Measurements from ENCODE around the gene DAZAP1. TPM values are rescaled to one million over a fixed set of nuclear protein-coding genes. Genes with fewer than 3 reads are reported as not detected.

The DAZAP1 gene
- total RNA-seq (2012; rRNA removed) = 22.0 and 35.3 TPM in 2 replicates
- polyA plus RNA-seq (2012; rRNA removed) = 62.8 and 63.6 TPM in 2 replicates
- polyA plus RNA-seq (2012; cell fraction: cytosol; rRNA removed) = 32.2 and 39.6 TPM in 2 replicates
- 127 and 151 TPM in 2 replicates for polyA plus RNA-seq (2012; cell fraction: nucleus; rRNA removed; ENCODE audit: low replicate concordance)
- percentile 86 among the genes with signal in this experiment for Bru-seq, nascent RNA
- percentile 93 among the genes with signal in this experiment for BruChase-seq, experiment 1, labeled RNA remaining after a 6-hour chase
- percentile 96 among the genes with signal in this experiment for BruChase-seq, experiment 2, labeled RNA remaining after a 2-hour chase
- long read RNA-seq, transcript DAZAP1-211 (12 exons, 2,157 nt) = minor isoform, 7 of 57 reads
- long read RNA-seq, transcript DAZAP1-208 (1 exons, 3,642 nt) = minor isoform, 9 of 57 reads
- long read RNA-seq, transcript DAZAP1-201 (12 exons, 2,160 nt) = major isoform, 13 of 57 reads
- long read RNA-seq, transcript DAZAP1-205 (12 exons, 2,086 nt) = minor isoform, 6 of 57 reads
- long read RNA-seq, partial matches to known transcripts = 11 of 57 reads
- long read RNA-seq, other reads (novel, unspliced or antisense) = 10 of 57 reads

DNA sequence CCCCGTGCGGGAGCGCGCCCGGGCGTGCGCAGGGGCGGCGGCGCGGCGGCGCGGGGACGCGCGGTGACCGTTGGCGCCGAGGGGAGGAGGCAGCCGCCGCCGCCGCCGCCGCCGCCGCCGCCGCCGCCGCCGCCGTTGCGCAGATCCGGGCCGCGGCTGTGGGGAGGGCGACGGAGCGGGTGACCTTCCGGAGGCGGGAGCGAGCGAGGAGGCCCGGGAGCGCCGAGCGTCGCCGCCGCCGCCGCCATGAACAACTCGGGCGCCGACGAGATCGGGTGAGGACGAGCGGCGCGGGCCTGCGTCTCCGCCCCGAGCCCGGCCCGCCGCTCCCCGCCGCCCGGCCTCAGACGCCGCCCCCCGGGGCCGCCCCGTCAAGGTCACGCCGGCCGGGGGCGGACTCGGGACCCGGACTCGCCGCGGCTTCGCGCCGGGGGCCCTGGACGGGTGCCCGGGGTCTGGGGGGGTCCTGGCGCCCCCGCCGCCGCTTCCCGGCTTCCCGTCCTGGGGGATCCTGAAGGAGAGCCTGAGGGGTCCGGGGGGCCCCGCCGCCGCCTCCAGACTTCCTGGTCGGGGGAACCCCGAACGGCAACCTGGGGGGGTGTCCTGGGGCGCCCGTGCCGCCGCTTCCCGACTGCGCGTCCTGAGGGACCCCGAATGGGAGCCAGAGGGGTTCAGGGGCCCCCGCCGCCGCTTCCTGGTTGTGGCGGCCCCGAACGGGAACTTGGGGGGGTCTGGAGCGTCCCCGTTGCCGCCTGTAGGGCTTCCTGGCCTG lies at the start of gene DAZAP1:
Gene DAZAP1 (plus strand): TSS at position 59 of the 772 bp plus-strand sequence. CDS start 188 bp downstream, at position 247.
- ATAC-seq (ENCODE audit: low read depth) (peak; percentile 48), DNase-seq (no peak)
- H2AFZ ChIP-seq (replicated peaks; ENCODE audit: low read length, poor library complexity) = peak within 1 kb of the TSS; percentile 93
- H3K18ac ChIP-seq (ENCODE audit: low read depth, low read length) = peak within 1 kb of the TSS; percentile 16; the same call in 1 of the 2 replicates
- peak within 1 kb of the TSS; percentile 85 to 92 for H4K8ac ChIP-seq (ENCODE audit: low read depth in 2 of 2, low read length in 2 of 2)
- peak within 1 kb of the TSS; percentile 39; the same call in 1 of the 2 replicates for H3K23ac ChIP-seq (ENCODE audit: low read depth, low read length)
- 0% methylated on average over 35 of the region's 121 CpGs; no CpG with 5 or more reads in 1 of the 2 experiments for WGBS, 2 experiments (ENCODE audit: extremely low coverage in 2 of 2, insufficient read length in 1 of 2)
- peak within 1 kb of the TSS; percentile 85 for H3K4me3 ChIP-seq (ENCODE audit: insufficient read depth, low read depth, low read length)
- POLR2A ChIA-PET (ENCODE audit: unreplicated experiment) = no interaction called here
- peaks cover 8% of the 10 kb centered on the region; the same call in 1 of the 2 replicates for H3K36me3 ChIP-seq (ENCODE audit: control insufficient read depth, insufficient read depth, low read length)
- H3K4me1 ChIP-seq (ENCODE audit: control insufficient read depth, insufficient read depth, low read length) = peaks cover 24% of the 10 kb centered on the region
- H3K4me2 ChIP-seq (ENCODE audit: low read depth, low read length) = peak within 1 kb of the TSS; percentile 93
- peaks cover 47% of the 10 kb centered on the region for H4K20me1 ChIP-seq (ENCODE audit: insufficient read depth, low read length)
- in situ Hi-C loops (cut with MboI; ENCODE audit: low sequenced_read_pairs) = no loop called here
- H3K79me1 ChIP-seq (ENCODE audit: low read depth in 1 of 2, low read length in 2 of 2) = peaks cover 0 to 35% of the 10 kb centered on the region in 2 experiments; a peak in 1 of 4 replicates
- intact Hi-C loops (cut with micrococcal nuclease) = loop anchor here (5.0 kb wide), 1 partner anchor 130 kb away; the partner anchor contains the start of gene FAM174C
- peak within 1 kb of the TSS; percentile 48 for H4K5ac ChIP-seq (ENCODE audit: low read depth, low read length)
- dilution Hi-C loops (cut with HindIII; ENCODE audit: low sequenced_read_pairs, unreplicated experiment) = no loop called here
- H4K91ac ChIP-seq (ENCODE audit: insufficient read depth, low read depth, low read length) = peak within 1 kb of the TSS; percentile 57; the same call in 1 of the 2 replicates
- H3K56ac ChIP-seq (ENCODE audit: extremely low read depth, insufficient read depth, low read length) = peak within 1 kb of the TSS; percentile 50; the same call in 1 of the 2 replicates
- TF ChIP-seq POLR2A (IDR thresholded peaks at IDR 0.05; ENCODE audit: low read depth, low read length) = no peak; the same call in 1 of the 2 replicates
- peak; percentile 28; the same call in 1 of the 2 replicates for TF ChIP-seq MAZ (IDR thresholded peaks at IDR 0.05; ENCODE audit: borderline replicate concordance, low read depth, low read length)
- H2BK20ac ChIP-seq (ENCODE audit: low read depth, low read length) = no peak within 1 kb of the TSS
- no peaks in the 10 kb centered on the region for H3K27me3 ChIP-seq (ENCODE audit: control insufficient read depth, insufficient read depth, low read length)
- H2AK5ac ChIP-seq (ENCODE audit: low read depth, low read length) = peak within 1 kb of the TSS; percentile 87
- H3K9me1 ChIP-seq (ENCODE audit: insufficient read depth, low read length) = peaks cover 8% of the 10 kb centered on the region
- H2BK15ac ChIP-seq (ENCODE audit: low read depth, low read length) = no peak within 1 kb of the TSS
- peak within 1 kb of the TSS; percentile 79 for H3K14ac ChIP-seq (replicated peaks; ENCODE audit: low read depth, low read length)
- H3K27ac ChIP-seq (ENCODE audit: insufficient read depth, low read length) = peak within 1 kb of the TSS; percentile 83
- no peak within 1 kb of the TSS for H2BK120ac ChIP-seq (ENCODE audit: low read depth, low read length)
- BruUV-seq (replicated peaks) = no TSS peak
- peak within 1 kb of the TSS; percentile 99 for H2AK9ac ChIP-seq (replicated peaks; ENCODE audit: low read depth, low read length, poor library complexity)
- peak within 1 kb of the TSS; percentile 84 for H2BK5ac ChIP-seq (ENCODE audit: low read depth, low read length, poor library complexity, severe bottlenecking)
- H3K9me3 ChIP-seq (ENCODE audit: control insufficient read depth, insufficient read depth, low read length) = no peaks in the 10 kb centered on the region
- H3K9ac ChIP-seq (ENCODE audit: low read depth, low read length) = peak within 1 kb of the TSS; percentile 73
- CTCF ChIA-PET = no interaction called here
- peak within 1 kb of the TSS; percentile 84 for H3K4ac ChIP-seq (ENCODE audit: low read depth, low read length)
